Nephron progenitor cell (in vitro differentiated cells): Measurements from ENCODE around the gene ABAT.

ENCODE experiments used
- DNase-seq: peaks from one replicate; pipeline ENCODE4 v3.0.0; 2021
- H3K27ac Mint-ChIP-seq: 2 replicates; pipeline ENCODE4 v1.8.0; 2021; ENCODE audit warnings: mild to moderate bottlenecking, moderate library complexity, mixed read lengths
- H3K27me3 Mint-ChIP-seq: 2 replicates; pipeline ENCODE4 v1.8.0; 2021; ENCODE audit warnings: mild to moderate bottlenecking, low read depth, mixed read lengths; ENCODE audit not compliant: poor library complexity
- H3K36me3 Mint-ChIP-seq: 2 replicates; pipeline ENCODE4 v1.8.0; 2021; ENCODE audit warnings: low read depth, mixed read lengths
- H3K4me1 Mint-ChIP-seq: 2 replicates; pipeline ENCODE4 v1.8.0; 2021; ENCODE audit warnings: mixed read lengths
- H3K4me3 Mint-ChIP-seq: 2 replicates; pipeline ENCODE4 v1.8.0; 2021; ENCODE audit warnings: mild to moderate bottlenecking, moderate library complexity, mixed read lengths
- H3K9me3 Mint-ChIP-seq: 2 replicates; pipeline ENCODE4 v1.8.0; 2021; ENCODE audit warnings: mild to moderate bottlenecking, moderate library complexity, mixed read lengths
- TF ChIP-seq, protein P1 (sequence below): fragments of 200-600 bp; sonication (generic); IDR thresholded peaks from 2 replicates; pipeline ENCODE4 v1.5.0; 2021; ENCODE audit warnings: antibody characterized with exemption

The ABAT gene

DNA sequence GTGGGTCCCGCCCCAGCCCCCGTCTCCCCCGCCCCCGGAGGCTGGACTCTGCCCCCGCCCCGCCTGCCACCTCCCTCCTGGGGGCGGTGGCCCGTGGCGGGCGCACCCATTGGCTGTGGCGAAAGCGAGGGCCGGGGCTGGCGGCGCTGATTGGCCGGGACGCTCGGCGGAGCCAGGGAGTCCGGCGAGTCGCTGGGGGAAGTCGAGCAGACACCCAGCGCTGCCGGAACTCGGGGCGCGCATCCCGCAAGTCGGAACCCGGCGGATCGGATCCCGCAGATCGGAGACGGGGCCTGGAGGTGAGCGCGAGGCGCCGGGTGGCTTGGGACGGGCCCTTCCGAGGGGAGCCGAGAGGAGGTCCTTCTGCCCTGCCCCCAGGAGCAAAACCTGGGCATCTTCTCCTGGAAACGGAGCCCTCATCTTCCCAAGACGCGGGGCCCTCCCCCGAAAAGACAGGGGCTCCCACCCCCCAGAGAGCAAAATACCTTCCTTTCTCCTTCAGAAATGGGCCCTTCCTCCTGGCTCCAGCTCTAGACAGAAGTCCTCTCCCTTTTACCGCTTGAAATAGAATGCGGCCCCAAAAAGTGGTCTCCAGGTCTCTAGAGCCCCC is at the start of gene ABAT:
Gene ABAT, plus strand, starts transcription at position 205 of the 610 bp plus-strand sequence. CDS start 61,123 bp downstream, outside the sequence.
- peak within 1 kb of the TSS; percentile 90 for H3K4me3 Mint-ChIP-seq
- TF ChIP-seq, protein P1, sequence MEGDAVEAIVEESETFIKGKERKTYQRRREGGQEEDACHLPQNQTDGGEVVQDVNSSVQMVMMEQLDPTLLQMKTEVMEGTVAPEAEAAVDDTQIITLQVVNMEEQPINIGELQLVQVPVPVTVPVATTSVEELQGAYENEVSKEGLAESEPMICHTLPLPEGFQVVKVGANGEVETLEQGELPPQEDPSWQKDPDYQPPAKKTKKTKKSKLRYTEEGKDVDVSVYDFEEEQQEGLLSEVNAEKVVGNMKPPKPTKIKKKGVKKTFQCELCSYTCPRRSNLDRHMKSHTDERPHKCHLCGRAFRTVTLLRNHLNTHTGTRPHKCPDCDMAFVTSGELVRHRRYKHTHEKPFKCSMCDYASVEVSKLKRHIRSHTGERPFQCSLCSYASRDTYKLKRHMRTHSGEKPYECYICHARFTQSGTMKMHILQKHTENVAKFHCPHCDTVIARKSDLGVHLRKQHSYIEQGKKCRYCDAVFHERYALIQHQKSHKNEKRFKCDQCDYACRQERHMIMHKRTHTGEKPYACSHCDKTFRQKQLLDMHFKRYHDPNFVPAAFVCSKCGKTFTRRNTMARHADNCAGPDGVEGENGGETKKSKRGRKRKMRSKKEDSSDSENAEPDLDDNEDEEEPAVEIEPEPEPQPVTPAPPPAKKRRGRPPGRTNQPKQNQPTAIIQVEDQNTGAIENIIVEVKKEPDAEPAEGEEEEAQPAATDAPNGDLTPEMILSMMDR: no peak
- H3K9me3 Mint-ChIP-seq: peaks cover 11% of the 10 kb centered on the region
- no peak within 1 kb of the TSS for H3K27ac Mint-ChIP-seq
- peaks cover 49% of the 10 kb centered on the region for H3K27me3 Mint-ChIP-seq
- H3K4me1 Mint-ChIP-seq: peaks cover 33% of the 10 kb centered on the region
- H3K36me3 Mint-ChIP-seq: peaks cover 7% of the 10 kb centered on the region
- peak; percentile 93 for DNase-seq

GRCh38 chr16:8625491-8626087 is 48.8 kb upstream of the ABAT start:
- peaks cover 27% of the 10 kb centered on the region for H3K4me1 Mint-ChIP-seq
- H3K27me3 Mint-ChIP-seq: peaks cover under 1% of the 10 kb centered on the region
- H3K36me3 Mint-ChIP-seq: peaks cover 48% of the 10 kb centered on the region
- no peak overlapping the region for H3K27ac Mint-ChIP-seq
- DNase-seq: no peak
- TF ChIP-seq, protein P1: no peak
- H3K4me3 Mint-ChIP-seq: no peak overlapping the region
- H3K9me3 Mint-ChIP-seq: no peaks in the 10 kb centered on the region

DNA sequence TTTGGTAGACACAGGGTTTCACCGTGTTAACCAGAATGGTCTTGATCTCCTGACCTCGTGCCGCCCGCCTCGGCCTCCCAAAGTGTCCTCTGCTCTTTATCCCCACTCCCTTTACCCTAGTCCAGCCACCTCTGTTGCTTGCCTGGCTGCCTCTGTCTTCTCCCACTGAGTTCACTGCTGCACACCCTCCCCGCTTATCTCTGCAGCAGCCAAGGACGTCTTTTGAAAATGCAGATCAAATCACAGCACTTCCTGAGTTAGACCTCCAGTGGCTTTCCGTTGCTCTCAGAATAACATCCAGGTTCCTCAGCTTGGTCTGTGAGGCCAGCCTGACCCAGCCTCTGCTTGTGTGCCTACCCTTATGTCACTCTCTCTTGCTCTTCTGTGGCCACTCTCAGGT is 47.5 kb upstream of the ABAT start:
- Mint-ChIP-seq H3K4me3 (no peak overlapping the region), H3K9me3 (no peaks in the 10 kb centered on the region), H3K27ac (peak overlapping the region; percentile 53), H3K27me3 (no peaks in the 10 kb centered on the region), H3K4me1 (peaks cover 26% of the 10 kb centered on the region), H3K36me3 (peaks cover 55% of the 10 kb centered on the region)
- TF ChIP-seq, protein P1: no peak
- DNase-seq: no peak

- H3K27ac Mint-ChIP-seq: peak overlapping the region; percentile 53
- no peaks in the 10 kb centered on the region for H3K27me3 Mint-ChIP-seq
- H3K4me1 Mint-ChIP-seq: peaks cover 21% of the 10 kb centered on the region
- TF ChIP-seq, protein P1: no peak
- no peaks in the 10 kb centered on the region for H3K9me3 Mint-ChIP-seq
- H3K4me3 Mint-ChIP-seq: no peak overlapping the region
- no peak for DNase-seq
- H3K36me3 Mint-ChIP-seq: peaks cover 57% of the 10 kb centered on the region
Measured at GRCh38 chr16:8627456-8627855, 47.0 kb upstream of the ABAT start.

- Mint-ChIP-seq H3K27ac (no peak overlapping the region), H3K27me3 (no peaks in the 10 kb centered on the region), H3K9me3 (no peaks in the 10 kb centered on the region), H3K36me3 (peaks cover 62% of the 10 kb centered on the region), H3K4me1 (peaks cover 8% of the 10 kb centered on the region), H3K4me3 (no peak overlapping the region)
- TF ChIP-seq, protein P1: no peak
- DNase-seq: no peak
Measured at GRCh38 chr16:8628981-8629725, 45.3 kb upstream of the ABAT start.
